ENCODE measurements around the gene ZBTB11. TPM values are rescaled to one million over a fixed set of nuclear protein-coding genes. Genes with fewer than 3 reads are reported as not detected.
"Not testable (repeated sequence)": the region's sequence is repeated elsewhere in the genome, so short reads cannot be mapped to it uniquely, and the experiment has no call there.

ZBTB11 gene
- total and polyA plus RNA-seq, 8 donors, result 2.8 to 31.2 (median 9.2) TPM

GRCh38 chr3:101634591-101635196, 42.2 kb downstream of the ZBTB11 start:
- Histone ChIP-seq H3K36me3 (no peaks in the 10 kb centered on the region), H3K4me3 (no peak overlapping the region), H3K27me3 (no peaks in the 10 kb centered on the region), H3K4me1 (peaks cover 0 to 6% (median 0%) of the 10 kb centered on the region in 4 donors), H3K9me3 (no peaks in the 10 kb centered on the region), H3K27ac (no peak overlapping the region)
- TF ChIP-seq POLR2AphosphoS5 (IDR thresholded peaks at IDR 0.05) (no peak), CTCF (IDR thresholded peaks at IDR 0.05) (no peak), EP300 (IDR thresholded peaks at IDR 0.05) (no peak), POLR2A (IDR thresholded peaks at IDR 0.05) (no peak)
- intact Hi-C loops (cut with DNase I; ENCODE audit: low total_unique reads), result no loop called here
- 73 to 86% (median 82%) methylated on average over 9 of the region's 9 CpGs for WGBS, 5 donors
- no peak for DNase-seq

- intact Hi-C loops (cut with DNase I; ENCODE audit: low total_unique reads), result no loop called here
- TF ChIP-seq POLR2AphosphoS5 (IDR thresholded peaks at IDR 0.05) (no peak), EP300 (IDR thresholded peaks at IDR 0.05) (no peak), POLR2A (IDR thresholded peaks at IDR 0.05) (no peak), CTCF (IDR thresholded peaks at IDR 0.05) (no peak)
- H3K36me3 ChIP-seq, result no peaks in the 10 kb centered on the region
- no peaks in the 10 kb centered on the region for H3K27me3 ChIP-seq
- no peak for DNase-seq
- 84 to 92% (median 90%) methylated on average over 10 of the region's 10 CpGs for WGBS, 5 donors
- no peak overlapping the region for H3K4me3 ChIP-seq
- peaks cover 0 to 6% (median 0%) of the 10 kb centered on the region in 4 donors for H3K4me1 ChIP-seq
- H3K27ac ChIP-seq, result no peak overlapping the region
- no peaks in the 10 kb centered on the region for H3K9me3 ChIP-seq
Observed at GRCh38 chr3:101633186-101633585, 43.7 kb downstream of the ZBTB11 start.

DNA sequence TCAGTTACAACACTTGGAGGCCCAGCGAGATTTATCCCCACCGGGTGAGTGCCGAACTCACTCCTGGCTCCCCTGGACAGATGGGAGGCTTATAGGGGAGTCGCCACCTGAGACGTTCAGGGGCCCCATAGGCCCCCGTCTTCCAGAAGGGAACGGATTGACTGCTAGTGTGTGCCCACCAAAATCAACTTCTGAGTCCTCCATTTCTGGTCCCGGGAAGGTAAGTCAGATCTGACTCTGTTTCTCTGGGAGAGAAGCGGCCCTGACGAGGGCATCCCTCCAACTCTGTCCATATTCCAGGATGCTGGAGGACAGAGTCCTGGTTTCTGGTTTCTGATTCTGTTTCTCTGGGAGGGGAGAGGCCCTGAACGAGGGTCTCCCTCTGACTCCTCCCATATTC, 44.3 kb downstream of the ZBTB11 start:
- no peaks in the 10 kb centered on the region for H3K27me3 ChIP-seq
- no peak for TF ChIP-seq EP300 (IDR thresholded peaks at IDR 0.05)
- TF ChIP-seq CTCF (IDR thresholded peaks at IDR 0.05), result no peak
- TF ChIP-seq POLR2AphosphoS5 (IDR thresholded peaks at IDR 0.05), result no peak
- TF ChIP-seq POLR2A (IDR thresholded peaks at IDR 0.05), result no peak
- H3K4me3 ChIP-seq, result no peak overlapping the region
- H3K4me1 ChIP-seq, result peaks cover 0 to 6% (median 0%) of the 10 kb centered on the region in 4 donors
- no peaks in the 10 kb centered on the region for H3K9me3 ChIP-seq
- H3K27ac ChIP-seq, result no peak overlapping the region
- H3K36me3 ChIP-seq, result no peaks in the 10 kb centered on the region
- DNase-seq, result no peak
- WGBS, 5 donors, result 56 to 73% (median 67%) methylated on average over 11 of the region's 11 CpGs
- intact Hi-C loops (cut with DNase I; ENCODE audit: low total_unique reads), result no loop called here

GRCh38 chr3:101631959-101632358, 45.0 kb downstream of the ZBTB11 start:
- WGBS, 5 donors, result 46 to 66% (median 60%) methylated on average over 8 of the region's 8 CpGs
- H3K4me3 ChIP-seq; H3K4me1 ChIP-seq; DNase-seq; H3K9me3 ChIP-seq; intact Hi-C loops (cut with DNase I; ENCODE audit: low total_unique reads); H3K27me3 ChIP-seq; H3K36me3 ChIP-seq; H3K27ac ChIP-seq: not testable (repeated sequence)

DNA sequence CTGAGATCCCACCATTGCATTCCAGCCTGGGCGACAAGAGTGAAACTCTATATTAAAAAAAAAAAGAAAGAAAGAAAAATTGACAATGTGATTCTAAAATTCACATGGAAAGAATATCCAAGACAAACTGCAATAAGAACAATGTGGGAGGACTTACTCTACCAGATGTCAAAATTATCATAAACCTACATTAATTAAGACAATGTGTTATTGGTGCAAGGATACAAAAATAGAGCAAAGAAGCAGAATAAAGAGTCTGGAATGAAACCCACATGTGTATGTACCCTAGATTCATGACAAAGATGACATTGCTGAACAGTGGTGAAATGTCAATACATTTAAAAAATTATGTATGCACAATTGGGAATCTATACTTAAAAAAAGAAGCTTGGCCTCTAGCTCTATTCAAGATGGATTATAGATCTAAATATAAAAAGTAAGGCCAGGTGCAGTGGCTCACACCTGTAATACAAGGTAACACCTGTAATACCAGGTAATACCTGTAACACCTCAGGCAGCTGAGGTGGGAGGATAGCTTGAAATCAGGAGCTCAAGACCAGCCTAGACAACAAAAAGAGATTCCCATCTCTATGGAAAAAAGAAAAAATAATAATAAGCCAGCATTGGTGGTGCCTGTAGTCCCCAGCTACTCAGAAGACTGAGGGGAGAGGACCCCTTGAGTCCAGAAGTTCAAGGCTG, 45.7 kb downstream of the ZBTB11 start:
- Histone ChIP-seq H3K4me3 (no peak overlapping the region), H3K9me3 (no peaks in the 10 kb centered on the region), H3K27me3 (no peaks in the 10 kb centered on the region), H3K4me1 (peaks cover 0 to 4% (median 0%) of the 10 kb centered on the region in 4 donors), H3K36me3 (no peaks in the 10 kb centered on the region), H3K27ac (no peak overlapping the region)
- TF ChIP-seq POLR2AphosphoS5 (IDR thresholded peaks at IDR 0.05) (no peak), POLR2A (IDR thresholded peaks at IDR 0.05) (no peak), CTCF (IDR thresholded peaks at IDR 0.05) (no peak), EP300 (IDR thresholded peaks at IDR 0.05) (no peak)
- WGBS, 5 donors, result 88 to 100% (median 95%) methylated on average over 1 of the region's 1 CpG
- no peak for DNase-seq
- intact Hi-C loops (cut with DNase I; ENCODE audit: low total_unique reads), result no loop called here

Data from stomach (tissue), 9 donors.